ENCODE measurements around the gene KLF3.

- TF ChIP-seq, protein P1, sequence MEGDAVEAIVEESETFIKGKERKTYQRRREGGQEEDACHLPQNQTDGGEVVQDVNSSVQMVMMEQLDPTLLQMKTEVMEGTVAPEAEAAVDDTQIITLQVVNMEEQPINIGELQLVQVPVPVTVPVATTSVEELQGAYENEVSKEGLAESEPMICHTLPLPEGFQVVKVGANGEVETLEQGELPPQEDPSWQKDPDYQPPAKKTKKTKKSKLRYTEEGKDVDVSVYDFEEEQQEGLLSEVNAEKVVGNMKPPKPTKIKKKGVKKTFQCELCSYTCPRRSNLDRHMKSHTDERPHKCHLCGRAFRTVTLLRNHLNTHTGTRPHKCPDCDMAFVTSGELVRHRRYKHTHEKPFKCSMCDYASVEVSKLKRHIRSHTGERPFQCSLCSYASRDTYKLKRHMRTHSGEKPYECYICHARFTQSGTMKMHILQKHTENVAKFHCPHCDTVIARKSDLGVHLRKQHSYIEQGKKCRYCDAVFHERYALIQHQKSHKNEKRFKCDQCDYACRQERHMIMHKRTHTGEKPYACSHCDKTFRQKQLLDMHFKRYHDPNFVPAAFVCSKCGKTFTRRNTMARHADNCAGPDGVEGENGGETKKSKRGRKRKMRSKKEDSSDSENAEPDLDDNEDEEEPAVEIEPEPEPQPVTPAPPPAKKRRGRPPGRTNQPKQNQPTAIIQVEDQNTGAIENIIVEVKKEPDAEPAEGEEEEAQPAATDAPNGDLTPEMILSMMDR (conservative IDR thresholded peaks at IDR 0.05; ENCODE audit: low read depth, low read length) = no peak
- no peak for TF ChIP-seq RFX5 (IDR thresholded peaks at IDR 0.05; ENCODE audit: low read depth, low read length)
- no peak for TF ChIP-seq POLR2A (IDR thresholded peaks at IDR 0.05; ENCODE audit: low read depth, low read length)
- no peak for TF ChIP-seq RAD21 (IDR thresholded peaks at IDR 0.05; ENCODE audit: low read length)
- TF ChIP-seq CHD1 (IDR thresholded peaks at IDR 0.05; ENCODE audit: low read depth, low read length) = no peak
- no peak for TF ChIP-seq CEBPB (IDR thresholded peaks at IDR 0.05; ENCODE audit: low read depth, low read length)
- TF ChIP-seq BHLHE40 (IDR thresholded peaks at IDR 0.05; ENCODE audit: low read depth, low read length) = no peak
- TF ChIP-seq USF2 (IDR thresholded peaks at IDR 0.05; ENCODE audit: low read depth, low read length) = no peak
- TF ChIP-seq MAZ (IDR thresholded peaks at IDR 0.05; ENCODE audit: borderline replicate concordance, low read depth, low read length) = no peak
- TF ChIP-seq MAFK (IDR thresholded peaks at IDR 0.05; ENCODE audit: low read depth, low read length) = no peak
- no peak for TF ChIP-seq FOS (IDR thresholded peaks at IDR 0.05; ENCODE audit: low read depth, low read length)
- no peak for TF ChIP-seq MXI1 (IDR thresholded peaks at IDR 0.05; ENCODE audit: borderline replicate concordance, low read depth, low read length)
- TF ChIP-seq NFE2L2 (IDR thresholded peaks at IDR 0.05; ENCODE audit: low read depth, low read length) = no peak
These were observed 23.6 kb downstream of the KLF3 start for GRCh38 chr4:38687571-38688011.
